Adrenal gland (tissue), 5 donors: ENCODE measurements around the gene KCNAB2.

ENCODE experiments used
- CTCF ChIP-seq, 6 experiments: fragments of 450-650 bp in 4 of 6; fragments of 200-600 bp in 2 of 6; sonication (generic) in 1 of 6; IDR thresholded peaks; 1 replicate in 5 of 6; 2 replicates in 1 of 6; pipeline versions ENCODE4 v1.5.1 to v1.8.0; 2016 to 2021; ENCODE audit warnings: antibody characterized with exemption in 6 of 6, mild to moderate bottlenecking in 2 of 6, moderate library complexity in 1 of 6
- POLR2A ChIP-seq, 2 donors: fragments of 450-650 bp; IDR thresholded peaks; one replicate each; pipeline ENCODE4 v1.6.1; 2017; ENCODE audit warnings: antibody characterized with exemption in 2 of 2, mild to moderate bottlenecking in 2 of 2, moderate library complexity in 1 of 2
- donor health status: DM: no; HTN: no; CAD: no.

- TF ChIP-seq CTCF (IDR thresholded peaks at IDR 0.05): no peak
- no peak for TF ChIP-seq POLR2A (IDR thresholded peaks at IDR 0.05)
Measured at GRCh38 chr1:6090288-6090687, 44.6 kb downstream of the KCNAB2 start.
